Measurements from ENCODE around the gene NT5DC4. TPM values are rescaled to one million over a fixed set of nuclear protein-coding genes. Genes with fewer than 3 reads are reported as not detected.
A peak's percentile ranks its signal among the peaks of the same experiment; 100 is the strongest.

NT5DC4 gene
- total RNA-seq, 1 experiment from 2014 or later: 0.22 TPM

GRCh38 chr2:112784199-112785189 lies 63.7 kb downstream of the NT5DC4 start, which contains the start of gene IL1A:
TSS of gene IL1A (minus strand) at chr2:112784493. CDS start at chr2:112783770, 723 bp downstream.
- ChIA-PET RAD21 (ENCODE audit: low non-redundant PET in 1 of 2, low total read pairs in 2 of 2, uncharacterized antibody in 2 of 2, unreplicated experiment in 2 of 2) (no interaction called here), POLR2A (no interaction called here), CTCF (interaction anchor here (0.7 kb wide), 1 partner anchor 157 kb away, joined by 3 read pairs; no protein-coding TSS in a partner anchor)
- H3K4me1 ChIP-seq (ENCODE audit: control insufficient read depth in 1 of 2, insufficient read depth in 2 of 2, low read length in 2 of 2): peaks cover 0 to 10% of the 10 kb centered on the region in 2 experiments; a peak in 2 of 4 replicates
- intact Hi-C loops (cut with micrococcal nuclease): no loop called here
- H3K9me2 ChIP-seq (ENCODE audit: insufficient read depth): no peaks in the 10 kb centered on the region
- no peak within 1 kb of the TSS for H3K27ac ChIP-seq (ENCODE audit: low read depth, low read length)
- H3K4me2 ChIP-seq (ENCODE audit: low read length): peak within 1 kb of the TSS; percentile 63
- H3K4me3 ChIP-seq (replicated peaks in 1 of 2; ENCODE audit: low read depth in 1 of 2, low read length in 2 of 2): peak within 1 kb of the TSS in 1 of 2 experiments; percentile 27; a peak in 2 of 4 replicates
- ATAC-seq (peak; percentile 81), DNase-seq (ENCODE audit: low read depth, low spot score) (peak; percentile 40)
- TF ChIP-seq JUND (IDR thresholded peaks at IDR 0.05) (0 out of 2 replicates have a peak, but pooled peaks have one; percentile 14), ELF1 (IDR thresholded peaks at IDR 0.05; ENCODE audit: borderline replicate concordance, low read depth) (no peak), REST (IDR thresholded peaks at IDR 0.05; ENCODE audit: low read depth) (no peak), FOSL1 (IDR thresholded peaks at IDR 0.05; ENCODE audit: low read depth) (peak; percentile 24; the same call in 1 of the 2 replicates), SP1 (IDR thresholded peaks at IDR 0.05; ENCODE audit: low read depth) (no peak), MAX (IDR thresholded peaks at IDR 0.05) (0 out of 2 replicates have a peak, but pooled peaks have one; percentile 15), POLR2AphosphoS5 (IDR thresholded peaks at IDR 0.05; ENCODE audit: low read depth, low read length) (no peak), SRF (IDR thresholded peaks at IDR 0.05; ENCODE audit: low read depth) (no peak)
- no peaks in the 10 kb centered on the region for H3K9me3 ChIP-seq (ENCODE audit: control insufficient read depth in 1 of 2, insufficient read depth in 1 of 2, low read depth in 1 of 2, low read length in 2 of 2)
- BruUV-seq (replicated peaks): no TSS peak
- H3K9ac ChIP-seq (ENCODE audit: low read length): no peak within 1 kb of the TSS
- no peaks in the 10 kb centered on the region for H3K27me3 ChIP-seq (ENCODE audit: insufficient read depth, low read length)
- H3K79me2 ChIP-seq (ENCODE audit: insufficient read depth, low read length): no peaks in the 10 kb centered on the region
- H3K36me3 ChIP-seq (ENCODE audit: control insufficient read depth in 1 of 2, insufficient read depth in 2 of 2, low read length in 2 of 2): no peaks in the 10 kb centered on the region
- peak within 1 kb of the TSS; percentile 66 for H2AFZ ChIP-seq (ENCODE audit: low read depth, low read length, poor library complexity, severe bottlenecking)
- no peaks in the 10 kb centered on the region for H4K20me1 ChIP-seq (ENCODE audit: insufficient read depth)
